ENCODE results near the gene POLR1D. TPM values are rescaled to one million over a fixed set of nuclear protein-coding genes. Genes with fewer than 3 reads are reported as not detected.

Gene POLR1D, protein sequence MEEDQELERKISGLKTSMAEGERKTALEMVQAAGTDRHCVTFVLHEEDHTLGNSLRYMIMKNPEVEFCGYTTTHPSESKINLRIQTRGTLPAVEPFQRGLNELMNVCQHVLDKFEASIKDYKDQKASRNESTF
- total RNA-seq: 96.1 and 112 TPM in 2 replicates

DNA sequence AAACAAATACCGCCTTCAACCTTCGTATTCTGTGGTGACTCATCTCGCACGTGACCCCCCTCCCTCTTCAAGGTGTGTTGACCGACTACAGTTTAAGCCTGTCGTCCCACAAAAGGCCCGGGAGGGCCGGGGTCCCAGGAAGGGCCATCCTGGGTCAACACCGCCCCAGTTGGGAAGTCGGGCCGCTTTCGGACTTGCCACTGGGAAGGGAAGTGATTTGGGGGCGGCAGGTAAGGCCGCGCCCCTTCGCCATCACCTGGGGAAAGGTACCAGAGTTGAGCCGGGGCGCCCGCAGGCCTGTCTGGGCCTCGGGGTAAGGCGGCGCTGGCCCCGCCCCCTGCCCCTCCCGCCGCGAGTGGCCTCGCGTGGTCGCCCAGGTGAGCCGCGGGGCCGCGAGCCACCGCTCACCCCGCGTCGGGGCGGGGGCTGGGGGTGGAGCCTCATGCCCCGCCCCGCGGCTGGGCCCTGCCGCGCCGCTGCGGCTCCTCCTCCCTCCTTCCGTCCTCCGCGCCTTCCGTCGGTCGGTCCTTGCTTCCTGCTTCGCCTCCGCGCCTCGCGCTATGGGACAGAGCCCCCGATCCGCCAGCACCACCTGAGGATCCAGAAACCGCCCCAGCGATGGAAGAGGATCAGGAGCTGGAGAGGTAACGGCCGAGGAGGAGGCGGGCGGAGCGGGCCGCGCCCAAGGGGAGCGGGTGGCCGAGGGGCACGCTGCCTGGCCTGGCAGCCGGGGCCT is at the start of gene POLR1D:
POLR1D (plus strand) TSS at position 527 of the 736 bp plus-strand sequence; CDS start at position 619, 92 bp downstream.

DNA sequence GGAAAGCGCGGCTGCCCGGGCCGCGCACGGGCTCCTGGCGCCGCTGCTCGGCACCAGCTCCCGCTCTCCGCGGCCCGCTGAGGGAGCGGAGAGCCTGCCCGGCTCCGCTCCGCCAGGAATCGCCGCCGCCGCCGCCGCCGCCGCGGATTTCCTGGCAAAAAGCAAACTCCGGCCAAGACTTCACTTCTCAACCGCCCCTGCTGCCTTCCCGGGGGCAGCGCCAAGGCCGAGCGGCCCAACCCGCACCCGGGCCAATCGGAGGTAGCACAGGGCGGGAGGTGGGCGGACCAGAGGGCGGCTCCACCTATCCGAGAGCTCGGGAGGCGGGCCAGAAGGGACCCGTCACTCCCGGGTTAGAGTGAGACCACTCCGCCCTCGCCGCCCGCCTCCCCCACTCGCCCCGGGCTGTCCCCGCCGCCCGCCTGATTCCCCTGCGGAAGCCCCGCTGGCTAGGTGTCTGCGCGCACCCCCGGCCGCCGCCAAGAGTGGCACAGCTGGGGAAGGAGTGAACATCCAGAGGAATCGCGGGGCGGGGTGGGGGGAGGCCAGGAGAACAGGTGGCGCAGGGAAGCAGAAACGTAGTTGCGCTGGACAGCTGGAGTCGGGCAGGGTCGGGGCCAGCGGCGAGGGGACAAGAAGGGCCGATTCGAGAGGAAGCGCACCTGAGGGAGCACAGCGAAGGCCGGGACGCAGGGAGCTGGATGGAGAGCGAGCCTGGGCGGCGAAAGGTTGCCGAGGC is 1.1 kb upstream of the POLR1D start, which contains the start of gene LNX2:
LNX2 (minus strand) TSS at position 153 of the 739 bp plus-strand sequence. CDS start 38,826 bp downstream, outside the sequence.

Other genes with a start within 250 kb of the POLR1D start
- 69.3 and 71.5 TPM in 2 replicates for gene GTF3A, start 197.3 kb upstream of the POLR1D start, total RNA-seq
- gene MTIF3, start 171.3 kb upstream of the POLR1D start, total RNA-seq: 19.3 and 36.8 TPM in 2 replicates
- gene LNX2, start 1.4 kb upstream of the POLR1D start, total RNA-seq: 4.2 and 7.1 TPM in 2 replicates
- not detected in 2 replicates for gene GSX1, start 170.6 kb downstream of the POLR1D start, total RNA-seq

Data from cardiac atrium fibroblast (primary cell).